Fibroblast of mammary gland (primary cell): ENCODE results near the gene HORMAD1.
"Not testable (repeated sequence)": the region's sequence is repeated elsewhere in the genome, so short reads cannot be mapped to it uniquely, and the experiment has no call there.

Experiments used
- DNase-seq: peaks from one replicate; pipeline ENCODE4 v3.0.0-alpha.2; 2010; ENCODE audit warnings: low read depth
- H3K4me3 ChIP-seq: 2 replicates; pipeline ENCODE4 v1.5.1; 2011; ENCODE audit warnings: low read depth, mild to moderate bottlenecking, low read length, moderate library complexity; ENCODE audit not compliant: control insufficient read depth
- CTCF ChIP-seq: conservative IDR thresholded peaks from 2 replicates; pipeline ENCODE4 v1.5.1; 2011; ENCODE audit warnings: low read depth, low read length, inconsistent platforms; ENCODE audit not compliant: control insufficient read depth, insufficient read depth

Gene HORMAD1

DNA sequence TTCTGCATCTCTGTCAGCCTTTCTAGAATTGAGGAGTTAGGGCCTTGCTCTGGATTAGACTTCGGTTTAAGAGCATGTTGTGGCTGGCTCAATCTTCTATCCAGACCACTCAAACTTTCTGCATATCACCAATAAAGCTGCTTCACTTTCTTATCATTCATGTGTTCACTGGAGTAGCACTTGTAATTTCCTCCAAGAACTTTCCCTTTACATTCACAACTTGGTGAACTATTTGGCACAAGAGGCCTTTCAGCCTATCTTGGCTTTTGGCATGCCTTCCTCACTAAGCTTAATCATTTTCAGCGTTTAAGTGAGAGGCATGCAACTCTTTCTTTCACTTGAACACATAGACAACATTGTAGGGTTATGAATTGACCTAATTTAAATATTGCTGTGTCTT is 3.6 kb upstream of the HORMAD1 start:
- DNase-seq = no peak
- H3K4me3 ChIP-seq = no peak overlapping the region
- no peak for TF ChIP-seq CTCF

GRCh38 chr1:150720098-150720497 is 597 bp downstream of the HORMAD1 start:
- no peak for DNase-seq
- TF ChIP-seq CTCF = no peak
- H3K4me3 ChIP-seq = no peak overlapping the region

- no peak overlapping the region for H3K4me3 ChIP-seq
- no peak for DNase-seq
- TF ChIP-seq CTCF = no peak
Observed at GRCh38 chr1:150718225-150718891, 2.3 kb downstream of the HORMAD1 start.

DNA sequence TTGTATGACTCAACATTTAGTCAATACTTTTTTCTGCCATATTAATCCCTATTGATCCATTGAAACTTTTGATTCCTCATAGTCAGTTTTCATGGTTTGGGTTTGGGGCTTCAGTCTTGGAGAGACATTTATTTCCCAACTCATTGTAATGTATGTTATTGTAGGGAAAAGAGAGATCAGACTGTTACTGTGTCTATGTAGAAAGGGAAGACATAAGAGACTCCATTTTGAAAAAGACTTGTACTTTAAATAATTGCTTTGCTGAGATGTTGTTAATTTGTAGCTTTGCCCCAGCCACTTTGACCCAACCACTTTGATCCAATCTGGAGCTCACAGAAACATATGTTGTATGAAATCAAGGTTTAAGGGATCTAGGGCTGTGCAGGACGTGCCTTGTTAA is 11.7 kb downstream of the HORMAD1 start:
- H3K4me3 ChIP-seq, DNase-seq: not testable (repeated sequence)

DNA sequence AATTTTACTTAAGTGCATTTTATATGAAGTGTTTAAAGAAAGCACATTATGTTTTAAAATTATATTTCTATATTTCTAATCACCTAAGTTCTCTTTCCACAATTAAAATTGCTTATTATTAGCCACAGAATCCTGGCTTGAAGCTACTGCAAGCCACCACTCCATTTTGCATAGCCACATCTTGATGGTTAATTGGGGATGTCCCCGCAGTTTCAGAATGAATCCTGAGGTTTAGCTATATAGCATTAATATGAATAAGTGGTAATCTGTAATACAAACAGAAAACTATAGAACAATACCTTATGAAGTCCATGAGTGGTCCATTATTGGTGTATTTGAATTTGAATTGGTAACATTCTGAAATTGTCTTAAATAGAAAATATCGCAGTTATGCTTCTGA is 12.1 kb downstream of the HORMAD1 start:
- TF ChIP-seq CTCF = no peak
- no peak for DNase-seq
- H3K4me3 ChIP-seq = no peak overlapping the region

GRCh38 chr1:150706091-150706490 is 14.6 kb downstream of the HORMAD1 start:
- no peak for TF ChIP-seq CTCF
- no peak overlapping the region for H3K4me3 ChIP-seq
- DNase-seq = no peak

DNA sequence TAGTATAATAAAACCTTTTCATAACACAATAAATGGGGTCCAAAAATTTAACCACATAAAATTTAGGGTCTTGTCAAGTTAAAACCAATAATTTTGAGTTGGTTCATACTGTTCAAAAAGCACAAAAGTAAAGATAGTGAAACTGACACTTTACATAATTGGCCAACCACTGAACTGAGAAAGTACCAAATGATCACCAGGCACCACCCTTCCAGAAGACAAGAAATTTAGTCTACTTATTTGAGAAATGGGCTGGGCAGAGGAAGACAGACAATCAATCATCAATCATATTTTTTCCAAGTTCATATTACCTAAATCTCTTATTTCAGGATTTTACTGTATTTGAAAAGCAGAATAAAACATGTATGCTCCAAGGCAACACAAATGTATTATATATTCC is 17.3 kb downstream of the HORMAD1 start:
- no peak for DNase-seq
- TF ChIP-seq CTCF = no peak

More for the DNA sequence above, 17.3 kb downstream of the HORMAD1 start:
- H3K4me3 ChIP-seq = no peak overlapping the region
